Suppressor macrophage (primary cell): ENCODE measurements around the gene IFI30.
A peak's percentile ranks its signal among the peaks of the same experiment; 100 is the strongest.

Experiments
- DNase-seq, 4 experiments: peaks; one replicate each; pipeline ENCODE4 v3.0.0-alpha.2; 2020 to 2022
- total RNA-seq, 17 experiments: gene quantifications; one replicate each; lab custom pipeline; 2026; ENCODE audit warnings: mixed read lengths in 6 of 17, inconsistent platforms in 3 of 17; lab: John Stamatoyannopoulos, UW

Gene IFI30
- total RNA-seq = 1.2 to 34.4 (median 6.0) reads per million in 17 experiments

GRCh38 chr19:18173572-18174288 is at the start of gene IFI30:
IFI30 (plus strand) TSS chr19:18173813; CDS start chr19:18173842, 29 bp downstream.
- peak; percentile 95 to 97 (median 96) for DNase-seq

DNA sequence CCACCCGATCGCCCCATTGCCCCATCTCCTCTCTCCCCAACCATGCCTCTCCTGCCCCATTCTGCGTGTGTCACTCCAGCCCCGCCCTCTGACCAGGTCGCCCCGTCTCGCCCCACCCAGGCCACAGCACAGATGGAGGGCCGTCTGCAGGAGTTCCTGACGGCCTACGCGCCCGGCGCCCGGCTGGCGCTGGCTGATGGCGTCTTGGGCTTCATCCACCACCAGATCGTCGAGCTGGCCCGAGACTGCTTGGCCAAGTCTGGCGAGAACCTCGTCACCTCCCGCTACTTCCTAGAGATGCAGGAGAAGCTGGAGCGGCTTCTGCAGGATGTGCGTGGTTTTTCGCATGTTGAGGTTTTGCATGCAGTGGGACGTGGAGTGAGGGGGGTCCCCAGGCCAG is 49.8 kb upstream of the IFI30 start:
- no peak for DNase-seq

DNA sequence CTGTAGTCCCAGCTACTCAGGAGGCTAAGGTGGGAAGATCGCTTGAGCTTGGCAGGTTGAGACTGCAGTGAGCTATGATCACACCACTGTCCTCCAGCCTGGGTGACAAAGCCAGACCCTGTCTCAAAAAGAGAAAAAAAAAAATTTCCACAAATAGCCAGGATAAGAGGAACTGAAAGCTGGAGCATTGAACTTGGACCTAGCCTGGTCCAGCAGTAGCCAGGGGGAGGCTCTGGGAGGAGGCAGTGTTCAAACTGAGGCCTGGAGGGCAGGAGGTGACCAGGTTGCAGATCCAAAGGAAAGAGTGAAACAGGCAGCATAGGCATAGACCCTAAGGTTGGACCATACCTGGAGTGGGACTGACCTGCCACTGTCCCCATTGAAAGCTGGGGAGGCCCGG is 47.5 kb upstream of the IFI30 start:
- peak in 3 of 4 experiments; percentile 58 to 62 (median 58) for DNase-seq

GRCh38 chr19:18128044-18128443 is 45.6 kb upstream of the IFI30 start:
- DNase-seq = peak; percentile 48 to 73 (median 68)

DNA sequence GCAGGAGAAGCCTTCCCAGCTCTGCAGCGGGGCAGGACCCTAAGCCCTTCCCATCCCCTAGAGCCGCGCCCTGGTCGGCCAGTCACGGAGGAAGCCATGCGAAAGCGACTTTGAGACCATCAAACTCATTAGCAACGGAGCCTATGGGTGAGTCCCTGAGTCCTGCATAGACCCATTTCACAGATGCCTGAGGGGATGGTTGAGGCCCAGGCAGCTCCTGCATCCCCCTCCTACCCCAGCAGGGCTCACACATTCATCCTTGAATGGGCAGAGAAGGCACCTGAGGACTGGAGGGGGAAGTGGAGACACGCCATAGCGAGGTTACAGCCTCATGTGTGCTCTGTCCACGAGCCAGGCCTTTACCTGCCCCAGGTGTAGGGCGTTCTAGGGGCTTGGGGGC is 44.8 kb upstream of the IFI30 start:
- DNase-seq = no peak

DNA sequence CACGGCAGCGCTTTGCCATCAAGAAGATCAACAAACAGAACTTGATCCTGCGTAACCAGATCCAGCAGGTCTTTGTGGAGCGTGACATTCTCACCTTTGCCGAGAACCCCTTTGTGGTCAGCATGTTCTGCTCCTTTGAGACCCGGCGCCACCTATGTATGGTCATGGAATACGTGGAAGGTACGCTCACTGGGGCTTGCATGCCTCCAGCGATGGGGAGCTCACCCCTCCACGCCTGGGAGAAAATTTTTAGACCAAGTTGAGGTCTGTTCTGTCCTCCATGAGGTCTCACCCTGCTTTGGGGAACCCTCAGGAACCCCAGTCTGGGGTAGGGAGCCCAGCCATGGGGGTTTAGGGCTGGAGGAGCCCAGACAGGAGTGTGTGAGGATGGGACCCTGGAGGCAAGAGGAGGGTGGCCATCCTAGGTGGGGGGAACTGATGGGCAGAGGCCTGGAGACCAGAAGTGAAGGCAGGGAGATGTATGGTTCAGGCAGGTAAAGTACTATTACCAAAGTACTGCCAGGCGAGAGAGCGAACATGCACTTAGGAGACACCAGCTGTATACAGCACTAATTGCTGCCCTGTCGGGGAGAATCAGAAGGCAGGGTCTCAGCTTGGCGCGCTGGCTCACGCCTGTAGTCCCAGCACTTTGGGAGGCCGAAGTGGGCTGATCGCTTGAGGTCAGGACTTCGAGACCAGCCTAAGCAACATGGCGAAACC is 42.9 kb upstream of the IFI30 start:
- DNase-seq = no peak

GRCh38 chr19:18131841-18132596 is 41.6 kb upstream of the IFI30 start:
- no peak for DNase-seq

DNA sequence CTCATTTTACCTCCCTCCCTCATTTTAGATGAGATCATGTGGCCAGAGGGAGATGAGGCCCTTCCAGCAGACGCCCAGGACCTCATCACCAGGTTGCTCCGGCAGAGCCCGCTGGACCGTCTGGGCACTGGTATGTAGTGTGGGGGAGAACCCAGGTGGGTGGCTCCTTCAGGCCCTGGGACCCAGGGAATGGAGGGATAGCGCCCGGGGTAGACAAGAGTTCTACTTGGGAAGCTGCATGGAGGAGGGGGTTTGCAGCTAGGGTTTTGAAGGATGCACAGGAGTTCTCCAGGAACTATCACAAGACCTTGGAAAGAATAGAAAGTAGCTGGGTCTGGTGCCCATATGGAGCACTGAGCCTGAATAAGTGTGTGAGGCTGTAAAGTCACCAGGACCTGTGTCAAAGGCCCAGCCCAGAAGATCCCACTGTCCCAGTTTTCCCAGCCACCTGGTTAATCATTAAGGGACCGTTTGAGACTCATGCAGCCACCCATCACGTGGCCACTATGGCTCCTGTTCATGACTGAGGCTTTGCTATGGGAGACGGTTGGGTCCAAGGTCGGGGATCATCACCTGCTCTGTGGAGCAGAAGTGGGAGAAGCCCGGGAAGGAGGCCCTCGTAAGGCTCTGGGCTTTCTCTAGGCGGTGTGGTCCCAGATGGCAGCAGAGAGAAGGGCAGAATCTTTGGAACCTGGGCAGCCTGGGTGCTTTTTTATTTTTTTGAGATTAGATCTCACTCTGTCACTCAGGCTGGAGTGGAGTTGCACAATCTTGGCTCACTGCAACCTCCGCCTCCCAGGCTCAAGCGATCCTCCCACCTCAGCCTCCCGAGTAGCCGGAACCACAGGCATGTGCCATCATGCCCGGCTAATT is 37.7 kb upstream of the IFI30 start:
- DNase-seq = no peak

DNA sequence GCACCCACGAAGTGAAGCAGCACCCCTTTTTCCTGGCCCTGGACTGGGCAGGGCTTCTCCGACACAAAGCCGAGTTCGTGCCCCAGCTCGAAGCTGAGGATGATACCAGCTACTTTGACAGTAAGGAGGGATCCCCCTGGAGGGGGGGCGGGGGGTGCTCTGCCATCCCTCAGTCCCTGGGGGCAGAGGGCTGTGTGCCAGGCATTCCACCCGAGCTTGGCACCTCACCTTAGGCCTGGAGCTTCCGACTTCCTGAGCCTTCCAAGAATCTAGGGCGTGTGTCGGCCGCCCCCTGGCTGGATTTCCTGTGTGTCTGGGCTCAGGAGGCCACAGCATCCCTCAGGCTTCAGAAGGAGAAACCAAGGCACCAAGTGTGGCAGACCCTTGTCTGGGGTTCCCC is 36.4 kb upstream of the IFI30 start:
- DNase-seq = no peak

DNA sequence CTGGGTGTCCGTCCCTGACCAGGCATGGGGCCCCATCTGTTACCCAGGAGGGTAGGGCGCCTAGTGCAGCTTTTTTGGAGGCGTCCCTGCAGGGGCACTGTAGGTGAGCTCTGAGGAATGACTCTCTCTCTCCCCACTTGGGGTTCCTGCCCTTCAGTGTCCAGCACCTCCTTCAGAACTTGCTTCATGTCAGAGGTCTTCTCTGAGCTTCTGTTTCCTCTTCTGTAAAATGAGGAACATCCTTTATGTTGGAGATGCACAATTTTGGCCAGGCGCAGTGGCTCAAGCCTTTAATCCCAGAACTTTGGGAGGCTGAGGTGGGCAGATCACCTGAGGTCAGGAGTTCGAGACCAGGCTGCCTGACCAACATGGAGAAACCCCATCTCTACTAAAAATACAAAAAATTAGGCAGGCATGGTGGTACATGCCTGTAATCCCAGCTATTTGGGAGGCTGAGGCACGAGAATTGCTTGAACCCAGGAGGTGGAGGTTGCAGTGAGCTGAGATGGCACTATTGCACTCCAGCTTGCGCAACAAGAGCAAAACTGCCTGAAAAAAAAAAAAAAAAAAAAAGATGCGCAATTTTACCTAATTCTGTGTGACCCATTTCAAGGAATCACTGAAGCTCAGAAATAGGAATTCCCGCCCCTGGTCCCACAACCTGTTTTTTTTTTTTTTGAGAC is 35.8 kb upstream of the IFI30 start:
- DNase-seq = peak; percentile 25 to 68 (median 60)

DNA sequence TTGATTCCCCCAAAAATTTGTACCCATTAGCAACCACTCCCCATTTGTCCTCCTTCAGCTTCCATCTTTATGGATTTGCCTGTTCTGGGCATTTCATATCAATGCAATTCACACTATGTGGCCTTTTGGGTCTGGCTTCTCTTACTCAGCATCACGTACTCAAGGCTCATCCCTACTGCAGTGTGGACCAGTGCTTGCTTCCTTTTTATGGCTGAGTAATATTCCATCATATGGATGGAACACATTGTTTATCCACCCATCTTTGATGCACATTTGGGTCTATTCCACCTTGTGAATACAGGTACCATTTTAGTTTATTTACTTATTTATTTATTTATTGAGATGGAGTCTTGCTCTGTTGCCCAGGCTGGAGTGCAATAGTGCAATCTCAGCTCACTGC is 33.1 kb upstream of the IFI30 start:
- no peak for DNase-seq

- peak in 2 of 4 experiments; percentile 34 to 41 for DNase-seq
Measured at GRCh38 chr19:18141031-18141430, 32.6 kb upstream of the IFI30 start.

GRCh38 chr19:18143902-18144301 is 29.7 kb upstream of the IFI30 start:
- no peak for DNase-seq

GRCh38 chr19:18144361-18144760 is 29.3 kb upstream of the IFI30 start:
- DNase-seq = no peak

DNA sequence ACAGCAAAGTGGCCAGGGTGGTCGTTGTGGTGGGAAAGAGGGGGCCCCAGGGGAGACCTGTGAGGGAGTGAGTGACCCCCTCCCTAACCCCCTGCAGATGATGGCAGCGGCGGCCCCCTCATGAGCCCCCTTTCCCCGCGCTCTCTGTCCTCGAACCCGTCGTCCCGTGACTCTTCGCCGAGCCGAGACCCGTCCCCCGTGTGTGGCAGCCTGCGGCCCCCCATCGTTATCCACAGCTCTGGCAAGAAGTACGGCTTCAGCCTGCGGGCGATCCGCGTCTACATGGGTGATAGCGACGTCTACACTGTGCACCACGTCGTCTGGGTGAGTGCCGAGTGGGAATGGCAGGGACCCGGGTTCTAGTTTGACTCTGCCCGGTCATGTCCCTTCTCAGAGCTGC is 28.7 kb upstream of the IFI30 start:
- DNase-seq = no peak

DNA sequence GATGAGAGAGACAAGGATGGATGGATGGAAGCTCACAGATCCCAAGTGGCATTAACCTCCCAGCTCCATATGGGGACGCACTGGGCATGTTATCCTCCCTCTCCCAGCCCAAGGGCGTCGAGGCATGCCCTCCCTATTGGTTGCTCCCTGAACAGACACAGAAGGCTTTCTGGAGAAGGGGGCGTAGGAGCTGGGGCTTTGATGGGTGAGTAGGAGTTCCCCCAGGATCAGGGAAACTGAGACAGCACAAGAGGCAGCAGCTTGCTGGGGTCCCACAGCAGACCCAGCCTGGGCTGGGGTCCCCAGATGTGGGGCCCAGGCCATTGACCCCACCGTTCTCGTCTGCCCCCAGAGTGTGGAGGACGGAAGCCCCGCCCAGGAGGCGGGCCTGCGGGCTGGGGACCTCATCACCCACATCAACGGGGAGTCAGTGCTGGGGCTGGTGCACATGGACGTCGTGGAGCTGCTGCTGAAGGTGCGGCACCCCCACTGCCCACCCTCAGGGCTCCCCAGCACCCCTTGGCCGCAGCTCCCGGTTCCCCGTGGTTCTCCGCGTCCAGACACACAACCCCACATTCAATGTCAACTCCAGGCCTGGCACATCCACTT is 28.1 kb upstream of the IFI30 start:
- no peak for DNase-seq

DNA sequence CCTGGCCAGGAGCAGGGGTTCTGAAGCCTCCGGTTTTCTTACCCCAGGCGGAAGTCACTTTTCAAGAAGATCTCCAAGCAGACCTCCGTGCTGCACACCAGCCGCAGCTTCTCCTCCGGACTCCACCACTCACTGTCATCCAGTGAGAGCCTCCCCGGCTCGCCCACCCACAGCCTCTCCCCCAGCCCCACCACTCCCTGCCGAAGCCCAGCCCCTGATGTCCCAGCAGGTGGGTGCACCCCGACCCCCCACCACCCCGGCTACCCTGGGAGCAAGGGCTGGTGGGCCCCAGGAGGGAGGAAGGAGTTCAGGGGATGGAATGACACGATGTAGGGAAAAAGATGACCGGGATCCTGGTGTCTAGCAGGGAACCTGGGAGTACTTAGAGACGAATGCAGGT is 26.2 kb upstream of the IFI30 start:
- DNase-seq = no peak

DNA sequence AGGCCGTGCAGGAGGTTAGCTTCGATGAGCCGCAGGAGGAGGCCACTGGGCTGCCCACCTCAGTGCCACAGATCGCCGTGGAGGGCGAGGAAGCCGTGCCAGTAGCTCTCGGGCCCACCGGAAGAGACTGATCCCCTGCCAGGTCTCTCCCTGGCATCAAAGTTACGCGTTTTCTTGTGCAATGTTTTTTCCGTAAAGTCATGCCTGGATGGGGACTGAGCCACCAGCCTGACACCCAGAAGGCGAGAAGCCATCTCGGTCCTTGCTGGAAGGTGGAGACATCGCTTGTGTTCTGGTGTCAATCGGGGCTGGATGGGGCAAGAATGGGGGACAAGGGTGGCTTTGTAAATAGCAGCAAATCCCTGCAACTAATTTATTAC is 24.0 kb upstream of the IFI30 start:
- no peak for DNase-seq

DNA sequence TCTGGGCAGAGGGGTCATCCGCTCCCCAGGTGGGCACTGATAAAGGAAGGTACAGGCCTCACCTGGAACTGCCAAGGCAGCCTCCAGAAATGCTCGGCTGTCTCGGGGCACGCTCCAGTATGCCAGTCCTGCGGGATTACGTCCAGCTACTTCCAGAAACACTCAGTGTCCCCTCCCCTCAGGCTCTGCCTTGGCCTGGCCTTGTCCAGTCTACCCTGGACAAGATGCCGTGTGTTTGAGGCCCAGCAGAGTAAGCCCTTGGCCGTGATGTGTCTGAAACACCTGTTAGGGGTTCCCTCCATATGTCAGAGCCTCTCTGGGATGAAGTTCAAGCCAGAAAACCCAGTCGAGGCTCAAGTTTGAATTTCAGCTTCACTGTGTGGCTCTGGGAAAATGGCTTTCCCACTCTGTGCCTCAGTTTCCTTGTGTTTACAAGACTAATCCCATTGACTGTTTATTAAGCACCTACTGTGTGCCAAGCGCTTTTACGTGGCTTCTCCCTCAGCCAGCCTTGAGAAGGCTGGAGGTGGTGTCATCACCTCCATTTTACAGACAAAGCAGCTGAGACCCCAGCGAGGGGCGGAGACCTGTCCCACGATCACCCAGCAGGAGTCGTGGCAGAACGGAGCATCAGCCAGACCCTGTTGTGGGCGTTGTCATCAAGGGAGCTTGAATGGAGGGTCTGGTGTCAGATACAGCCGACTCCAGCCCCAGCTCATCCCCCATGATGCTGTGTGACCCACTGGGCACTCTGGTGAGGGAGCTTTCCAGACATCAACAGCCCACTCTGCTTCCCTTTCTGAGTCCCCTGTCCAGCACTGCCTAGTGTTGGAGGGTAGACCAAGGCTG is 22.6 kb upstream of the IFI30 start:
- DNase-seq = no peak

GRCh38 chr19:18152442-18152816 is 21.2 kb upstream of the IFI30 start:
- DNase-seq = peak; percentile 100
